VCaP (cell line): ENCODE data around the gene BCKDHB.
"Not testable (repeated sequence)": the region's sequence is repeated elsewhere in the genome, so short reads cannot be mapped to it uniquely, and the experiment has no call there.

Source experiments
- H3K27ac ChIP-seq: fragments of 450-650 bp; 2 replicates; pipeline ENCODE4 v1.5.1; 2017
- CTCF ChIP-seq: fragments of 450-650 bp; conservative IDR thresholded peaks from 2 replicates; pipeline ENCODE4 v1.5.1; 2017; ENCODE audit warnings: mild to moderate bottlenecking, moderate library complexity

Gene BCKDHB

DNA sequence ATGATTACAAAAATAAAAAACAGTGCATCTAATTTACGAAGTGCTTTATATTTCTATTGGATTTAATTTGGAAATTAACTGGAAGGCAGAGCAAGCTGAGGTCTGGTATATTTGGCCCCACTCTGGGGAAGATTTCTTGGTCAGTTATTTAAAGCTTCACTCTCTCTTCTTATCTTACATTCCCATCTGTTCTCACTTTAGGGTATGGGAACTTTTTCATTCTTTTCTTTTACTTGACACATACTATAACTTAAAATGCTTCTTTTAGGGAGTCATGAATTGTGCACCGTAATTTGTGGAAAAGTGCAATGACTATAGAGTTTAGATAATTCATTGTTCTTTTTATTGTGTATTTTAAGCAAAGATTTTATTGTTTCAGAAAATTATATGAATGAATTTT lies 170.4 kb downstream of the BCKDHB start:
- no peak for TF ChIP-seq CTCF

DNA sequence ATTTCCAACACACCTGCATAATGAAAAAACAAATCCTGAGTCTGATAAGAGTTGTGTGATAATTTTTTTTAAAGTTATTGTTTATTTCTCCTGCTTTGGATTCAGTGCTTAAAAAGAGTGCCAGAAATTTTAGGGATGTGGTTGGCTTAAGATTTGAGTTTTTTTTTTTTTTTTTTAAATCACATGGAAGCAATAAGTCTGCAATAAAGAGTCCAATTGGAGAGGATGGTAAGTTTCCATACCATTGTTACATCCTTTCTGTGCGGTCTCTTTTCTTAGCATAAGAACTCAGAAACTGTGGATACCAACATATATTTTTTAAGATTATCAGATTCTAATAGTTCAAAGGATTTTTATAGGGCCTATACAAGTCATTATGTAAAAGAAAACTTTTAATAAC lies 171.0 kb downstream of the BCKDHB start:
- TF ChIP-seq CTCF, result no peak
- no peak overlapping the region for H3K27ac ChIP-seq

More for the DNA sequence above, 170.4 kb downstream of the BCKDHB start:
- no peak overlapping the region for H3K27ac ChIP-seq

DNA sequence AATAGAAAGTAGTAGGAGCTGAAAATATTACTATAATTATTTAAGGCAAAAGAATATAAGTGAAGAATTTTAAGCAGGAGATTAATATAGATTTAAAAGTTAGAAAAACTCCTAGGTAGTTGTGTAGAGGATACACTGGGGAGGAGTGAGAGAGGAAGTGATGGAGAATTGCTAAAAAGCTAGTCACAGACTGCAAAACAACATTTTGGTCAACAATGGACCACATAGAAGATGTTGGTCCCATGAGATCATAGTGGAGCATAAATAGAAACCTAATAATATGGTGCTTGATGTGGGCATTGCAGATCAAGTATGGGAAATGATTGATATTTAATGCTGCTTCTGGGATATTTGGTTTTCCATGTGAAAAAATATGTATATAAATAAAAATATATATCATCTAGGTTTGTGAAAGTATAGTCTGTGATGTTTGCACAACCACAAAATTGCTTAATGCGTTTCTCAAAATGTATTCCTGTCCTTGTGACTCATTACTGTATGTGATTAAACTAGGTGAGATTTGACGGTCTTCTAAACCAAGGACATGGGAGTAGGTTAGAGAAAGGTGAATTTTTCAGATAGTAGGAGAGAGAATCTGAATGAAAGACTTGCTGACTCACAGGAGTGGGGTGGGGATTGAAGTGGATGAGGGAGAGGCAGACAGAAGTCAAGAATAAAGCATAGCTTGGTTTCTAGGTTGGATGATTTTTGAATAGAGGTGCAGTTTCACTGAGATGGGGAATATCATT lies 174.0 kb downstream of the BCKDHB start:
- no peak for TF ChIP-seq CTCF

DNA sequence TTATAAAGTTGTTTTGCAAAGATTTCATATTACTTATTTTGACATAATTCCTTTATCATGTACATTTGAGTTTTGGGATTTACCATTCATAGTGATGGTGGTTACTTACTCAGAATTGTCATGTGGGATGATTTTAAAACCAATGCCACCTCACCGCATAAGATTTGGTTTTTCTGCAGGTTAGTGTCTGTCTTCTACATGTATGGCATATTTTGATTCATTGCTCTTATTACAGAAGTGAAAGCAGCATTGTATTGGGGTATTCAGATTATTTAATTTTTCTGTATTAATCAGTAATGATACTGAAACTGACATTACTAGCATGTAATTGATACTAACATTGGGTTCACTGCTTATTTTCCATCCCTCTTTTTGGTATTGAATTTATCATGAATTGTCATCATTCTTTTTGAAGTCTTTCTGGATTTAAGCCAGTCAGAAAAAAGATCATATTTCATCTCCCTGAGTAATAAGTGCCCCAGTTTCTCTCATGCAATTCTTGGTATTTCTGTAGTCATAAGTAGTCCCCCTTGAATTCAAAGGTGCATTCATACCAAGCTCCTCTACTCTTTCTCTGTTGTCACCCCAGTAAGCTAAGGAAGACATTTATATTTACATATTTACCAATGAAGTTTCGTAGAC lies 176.6 kb downstream of the BCKDHB start:
- H3K27ac ChIP-seq, result no peak overlapping the region
- TF ChIP-seq CTCF, result no peak

More for the DNA sequence above, 174.0 kb downstream of the BCKDHB start:
- no peak overlapping the region for H3K27ac ChIP-seq

- no peak overlapping the region for H3K27ac ChIP-seq
- no peak for TF ChIP-seq CTCF
Observed at GRCh38 chr6:80287112-80287511, 180.6 kb downstream of the BCKDHB start.

GRCh38 chr6:80287607-80288006 lies 181.1 kb downstream of the BCKDHB start:
- no peak for TF ChIP-seq CTCF
- H3K27ac ChIP-seq, result no peak overlapping the region

GRCh38 chr6:80289727-80290126 lies 183.3 kb downstream of the BCKDHB start:
- no peak for TF ChIP-seq CTCF
- H3K27ac ChIP-seq, result no peak overlapping the region

DNA sequence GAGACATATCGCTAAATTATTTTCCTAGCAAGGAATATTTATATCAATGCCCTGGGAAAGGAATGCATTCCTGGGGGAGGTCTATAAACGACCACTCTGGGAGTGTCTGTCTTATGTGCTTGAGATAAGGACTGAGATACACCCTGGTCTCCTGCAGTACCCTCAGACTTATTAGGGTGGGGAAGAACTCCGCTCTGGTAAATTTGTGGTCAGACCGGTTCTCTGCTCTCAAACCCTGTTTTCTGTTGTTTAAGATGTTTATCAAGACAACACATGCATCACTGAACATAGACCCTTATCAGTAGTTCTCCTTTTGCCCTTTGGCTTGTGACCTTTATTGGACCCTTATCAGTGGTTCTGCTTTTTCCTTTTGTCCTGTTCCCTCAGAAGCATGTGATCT lies 188.1 kb downstream of the BCKDHB start:
- not testable (repeated sequence) for H3K27ac ChIP-seq
